SU-DHL-6 (cell line): ENCODE data around the gene EIF1B.

ENCODE experiments used
- H2AFZ ChIP-seq: fragments of 200-600 bp; sonication (generic); 2 replicates; pipeline ENCODE4 v1.6.1; 2014; ENCODE audit warnings: low read depth, mild to moderate bottlenecking, moderate library complexity, mixed read lengths, antibody characterized with exemption, low read length; ENCODE audit not compliant: severe bottlenecking
- H3F3A ChIP-seq: fragments of 200-600 bp; shearing (Covaris generic); 2 replicates; pipeline ENCODE4 v1.6.0; 2016; ENCODE audit warnings: antibody characterized with exemption, mild to moderate bottlenecking; ENCODE audit not compliant: insufficient read depth
- H3K27ac ChIP-seq: fragments of 200-600 bp; sonication (generic); 2 replicates; pipeline ENCODE4 v1.5.1; 2016; ENCODE audit warnings: low read depth, mild to moderate bottlenecking, low read length, moderate library complexity, mixed read lengths
- H3K27me3 ChIP-seq: fragments of 200-600 bp; sonication (generic), shearing (Covaris generic); 2 replicates; pipeline ENCODE4 v1.6.0; 2014; ENCODE audit warnings: mild to moderate bottlenecking, low read length
- H3K36me3 ChIP-seq: fragments of 200-600 bp; sonication (generic); 2 replicates; pipeline ENCODE4 v1.6.1; 2014; ENCODE audit warnings: mild to moderate bottlenecking, low read length, mixed read lengths
- H3K4me2 ChIP-seq: fragments of 300-600, 200-600 bp; shearing (Covaris generic), sonication (generic); 2 replicates; pipeline ENCODE4 v1.6.0; 2014; ENCODE audit warnings: low read length, low read depth, mild to moderate bottlenecking; ENCODE audit not compliant: poor library complexity, severe bottlenecking
- H3K4me3 ChIP-seq: fragments of 200-600 bp; sonication (generic); 2 replicates; pipeline ENCODE4 v1.5.1; 2014; ENCODE audit warnings: antibody characterized with exemption, low read length, mild to moderate bottlenecking, mixed read lengths; ENCODE audit not compliant: insufficient read depth, poor library complexity, severe bottlenecking
- H3K79me2 ChIP-seq: fragments of 200-600 bp; sonication (generic); 2 replicates; pipeline ENCODE4 v1.6.1; 2014; ENCODE audit warnings: mild to moderate bottlenecking, low read length, moderate library complexity; ENCODE audit not compliant: insufficient read depth
- H3K9ac ChIP-seq: fragments of 200-600 bp; sonication (generic); 2 replicates; pipeline ENCODE4 v1.7.0; 2014; ENCODE audit warnings: mild to moderate bottlenecking, low read length
- H3K9me2 ChIP-seq: fragments of 200-600 bp; sonication (generic); replicated peaks from 2 replicates; pipeline ENCODE4 v1.6.1; 2014; ENCODE audit warnings: low read length; ENCODE audit not compliant: insufficient read depth
- H3K9me3 ChIP-seq: fragments of 200-600 bp; sonication (generic); 2 replicates; pipeline ENCODE4 v1.6.1; 2014; ENCODE audit warnings: low read length, mixed read lengths; ENCODE audit not compliant: insufficient read depth
- H4K20me1 ChIP-seq: fragments of 200-600 bp; sonication (generic); 2 replicates; pipeline ENCODE4 v1.6.1; 2014; ENCODE audit warnings: low read depth, mild to moderate bottlenecking, antibody characterized with exemption, low read length, moderate library complexity, mixed read lengths
- EZH2phosphoT487 ChIP-seq: fragments of 200-600 bp; sonication (generic), shearing (Covaris generic); conservative IDR thresholded peaks from 2 replicates; pipeline ENCODE4 v1.6.1; 2018; ENCODE audit warnings: mild to moderate bottlenecking, antibody characterized with exemption, low read length, moderate library complexity, mixed read lengths
- TF ChIP-seq, protein P1 (sequence below): fragments of 200-600 bp; sonication (generic); IDR thresholded peaks from one replicate; pipeline ENCODE4 v1.5.1; 2017; ENCODE audit warnings: antibody characterized with exemption, mild to moderate bottlenecking, low read length, moderate library complexity; ENCODE audit not compliant: insufficient read depth, poor library complexity, severe bottlenecking

The EIF1B gene

DNA sequence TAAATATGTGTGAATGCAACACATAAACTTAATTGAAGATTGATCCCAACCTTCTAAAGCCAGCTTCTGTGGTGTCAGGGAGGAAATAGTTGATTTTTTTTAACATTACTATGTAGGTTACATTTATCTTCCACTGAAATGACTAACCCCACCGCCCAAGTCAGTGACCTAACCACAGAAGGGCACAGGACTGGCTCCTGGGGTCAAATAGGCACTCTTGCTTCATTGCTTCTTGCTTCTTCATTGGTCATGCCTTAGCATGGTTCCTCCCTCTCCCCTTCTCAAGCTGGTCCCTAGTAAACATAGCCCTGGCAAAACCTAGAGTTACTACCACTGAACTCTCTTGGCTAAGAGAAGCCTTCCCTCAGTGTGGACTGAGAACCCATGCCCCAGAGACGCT lies 12.3 kb downstream of the EIF1B start:
- no peaks in the 10 kb centered on the region for H3K36me3 ChIP-seq
- no peaks in the 10 kb centered on the region for H3K9me2 ChIP-seq
- no peak overlapping the region for H3K4me3 ChIP-seq
- no peaks in the 10 kb centered on the region for H4K20me1 ChIP-seq
- H3K27ac ChIP-seq: no peak overlapping the region
- H2AFZ ChIP-seq: no peak overlapping the region
- H3K9ac ChIP-seq: no peak overlapping the region
- H3K4me2 ChIP-seq: no peak overlapping the region
- H3K9me3 ChIP-seq: no peaks in the 10 kb centered on the region
- H3F3A ChIP-seq: peaks cover 2% of the 10 kb centered on the region; the same call in 1 of the 2 replicates
- no peaks in the 10 kb centered on the region for H3K79me2 ChIP-seq
- TF ChIP-seq, protein P1, sequence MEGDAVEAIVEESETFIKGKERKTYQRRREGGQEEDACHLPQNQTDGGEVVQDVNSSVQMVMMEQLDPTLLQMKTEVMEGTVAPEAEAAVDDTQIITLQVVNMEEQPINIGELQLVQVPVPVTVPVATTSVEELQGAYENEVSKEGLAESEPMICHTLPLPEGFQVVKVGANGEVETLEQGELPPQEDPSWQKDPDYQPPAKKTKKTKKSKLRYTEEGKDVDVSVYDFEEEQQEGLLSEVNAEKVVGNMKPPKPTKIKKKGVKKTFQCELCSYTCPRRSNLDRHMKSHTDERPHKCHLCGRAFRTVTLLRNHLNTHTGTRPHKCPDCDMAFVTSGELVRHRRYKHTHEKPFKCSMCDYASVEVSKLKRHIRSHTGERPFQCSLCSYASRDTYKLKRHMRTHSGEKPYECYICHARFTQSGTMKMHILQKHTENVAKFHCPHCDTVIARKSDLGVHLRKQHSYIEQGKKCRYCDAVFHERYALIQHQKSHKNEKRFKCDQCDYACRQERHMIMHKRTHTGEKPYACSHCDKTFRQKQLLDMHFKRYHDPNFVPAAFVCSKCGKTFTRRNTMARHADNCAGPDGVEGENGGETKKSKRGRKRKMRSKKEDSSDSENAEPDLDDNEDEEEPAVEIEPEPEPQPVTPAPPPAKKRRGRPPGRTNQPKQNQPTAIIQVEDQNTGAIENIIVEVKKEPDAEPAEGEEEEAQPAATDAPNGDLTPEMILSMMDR: no peak
- no peak for TF ChIP-seq EZH2phosphoT487
- no peaks in the 10 kb centered on the region for H3K27me3 ChIP-seq

DNA sequence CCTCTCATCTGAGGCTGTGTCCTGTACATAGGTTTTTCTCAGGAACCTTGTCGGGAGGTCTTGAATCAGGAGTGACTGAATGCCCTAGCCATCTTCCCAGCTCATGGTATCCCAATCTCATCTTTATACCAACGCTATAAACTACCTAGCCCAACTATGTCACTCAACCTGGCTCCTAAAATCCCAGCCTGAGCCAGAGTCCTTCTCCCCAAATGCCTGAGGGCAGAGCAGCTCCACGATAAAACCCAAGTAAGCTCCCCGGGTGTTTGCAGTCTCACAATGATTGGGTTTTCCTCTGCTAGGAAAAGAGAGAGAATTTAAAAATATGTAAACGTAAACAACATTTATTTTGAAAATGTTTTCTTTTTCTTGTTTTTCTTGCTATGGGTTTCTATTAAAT lies 14.4 kb downstream of the EIF1B start:
- Histone ChIP-seq H3K27ac (no peak overlapping the region), H3K9ac (no peak overlapping the region), H2AFZ (no peak overlapping the region), H3K79me2 (no peaks in the 10 kb centered on the region), H3K36me3 (no peaks in the 10 kb centered on the region), H3K4me2 (no peak overlapping the region), H4K20me1 (no peaks in the 10 kb centered on the region), H3K4me3 (no peak overlapping the region), H3K9me2 (no peaks in the 10 kb centered on the region), H3F3A (no peaks in the 10 kb centered on the region), H3K27me3 (no peaks in the 10 kb centered on the region), H3K9me3 (no peaks in the 10 kb centered on the region)
- TF ChIP-seq, protein P1: no peak

DNA sequence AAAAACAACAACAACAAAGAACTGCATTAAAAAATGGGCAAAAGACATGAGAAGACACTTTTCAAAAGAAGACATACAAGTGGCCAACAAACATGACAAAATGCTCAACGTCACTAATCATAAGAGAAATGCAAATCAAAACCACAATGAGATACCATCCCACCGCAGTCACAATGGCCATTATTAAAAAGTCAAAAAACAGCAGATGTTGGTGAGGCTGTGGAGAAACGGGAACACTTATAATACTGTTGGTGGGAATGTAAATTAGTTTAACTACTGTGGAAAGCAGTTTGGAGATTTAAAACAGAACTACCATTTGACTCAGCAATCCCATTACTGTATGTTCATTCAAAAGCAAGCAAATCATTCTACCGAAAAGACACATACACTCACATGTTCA lies 15.1 kb downstream of the EIF1B start:
- no peaks in the 10 kb centered on the region for H3F3A ChIP-seq
- H3K9me3 ChIP-seq: no peaks in the 10 kb centered on the region
- H3K27me3 ChIP-seq: no peaks in the 10 kb centered on the region
- no peak overlapping the region for H3K27ac ChIP-seq
- TF ChIP-seq, protein P1: no peak
- TF ChIP-seq EZH2phosphoT487: no peak
- no peak overlapping the region for H3K9ac ChIP-seq
- H3K79me2 ChIP-seq: no peaks in the 10 kb centered on the region
- H3K4me3 ChIP-seq: no peak overlapping the region
- H4K20me1 ChIP-seq: no peaks in the 10 kb centered on the region
- H3K4me2 ChIP-seq: no peak overlapping the region
- H3K9me2 ChIP-seq: no peaks in the 10 kb centered on the region
- no peak overlapping the region for H2AFZ ChIP-seq
- no peaks in the 10 kb centered on the region for H3K36me3 ChIP-seq

DNA sequence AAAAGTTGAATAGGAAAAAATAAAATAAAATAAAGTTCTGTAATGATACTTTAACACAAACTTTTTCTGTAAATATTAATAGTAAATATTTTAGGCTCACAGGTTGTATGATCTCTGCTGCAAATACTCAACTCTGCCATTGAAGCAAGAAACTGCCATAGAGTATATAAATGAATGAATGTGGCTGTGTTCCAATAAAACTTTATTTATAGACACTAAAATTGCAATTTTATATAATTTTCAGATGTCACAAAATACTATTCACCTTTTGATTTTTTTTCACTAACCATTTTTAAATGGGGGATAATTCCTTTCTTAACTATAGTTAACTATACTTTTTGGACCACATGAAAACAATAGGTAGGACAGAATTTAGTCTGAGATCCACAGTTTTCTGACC lies 16.0 kb downstream of the EIF1B start:
- no peak overlapping the region for H3K9ac ChIP-seq
- H3K27me3 ChIP-seq: no peaks in the 10 kb centered on the region
- H3K9me2 ChIP-seq: no peaks in the 10 kb centered on the region
- no peaks in the 10 kb centered on the region for H3K79me2 ChIP-seq
- H3K27ac ChIP-seq: no peak overlapping the region
- H2AFZ ChIP-seq: no peak overlapping the region
- H4K20me1 ChIP-seq: no peaks in the 10 kb centered on the region
- H3F3A ChIP-seq: no peaks in the 10 kb centered on the region
- H3K4me2 ChIP-seq: no peak overlapping the region
- TF ChIP-seq EZH2phosphoT487: no peak
- no peak overlapping the region for H3K4me3 ChIP-seq
- H3K9me3 ChIP-seq: no peaks in the 10 kb centered on the region
- no peaks in the 10 kb centered on the region for H3K36me3 ChIP-seq
